Stimulated activated CD4-positive, alpha-beta T cell treated with anti-CD3 and anti-CD28 coated beads, TNF-alpha, amount 100 ng/mL, for 4 hours (primary cell): Measurements from ENCODE around the gene APOA4.
"Not testable (repeated sequence)": the region's sequence is repeated elsewhere in the genome, so short reads cannot be mapped to it uniquely, and the experiment has no call there.

Experiments used
- DNase-seq, 3 experiments: peaks; one replicate each; pipeline ENCODE4 v3.0.0-alpha.2; 2020; ENCODE audit warnings: low read depth in 3 of 3

The APOA4 gene

DNA sequence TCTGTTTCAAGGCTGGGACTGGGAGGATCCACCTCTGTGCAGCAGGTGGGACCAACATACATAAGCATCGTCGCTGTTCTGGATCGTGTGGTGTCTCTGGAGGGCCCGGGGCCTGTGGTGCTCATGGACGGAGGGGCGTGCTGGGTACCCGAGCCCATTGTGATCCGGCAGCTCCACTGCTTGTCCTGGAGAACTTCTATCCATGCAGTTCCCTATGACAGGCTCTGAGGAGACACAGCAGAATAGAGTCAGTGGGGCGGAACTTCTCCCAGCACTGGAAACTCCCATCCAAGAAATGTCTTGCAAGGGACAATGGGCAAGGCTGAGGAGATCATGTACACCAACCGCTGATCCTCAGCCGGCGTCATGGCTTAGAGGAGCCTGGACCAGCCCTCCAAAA, 26.0 kb upstream of the APOA4 start:
- no peak for DNase-seq

DNA sequence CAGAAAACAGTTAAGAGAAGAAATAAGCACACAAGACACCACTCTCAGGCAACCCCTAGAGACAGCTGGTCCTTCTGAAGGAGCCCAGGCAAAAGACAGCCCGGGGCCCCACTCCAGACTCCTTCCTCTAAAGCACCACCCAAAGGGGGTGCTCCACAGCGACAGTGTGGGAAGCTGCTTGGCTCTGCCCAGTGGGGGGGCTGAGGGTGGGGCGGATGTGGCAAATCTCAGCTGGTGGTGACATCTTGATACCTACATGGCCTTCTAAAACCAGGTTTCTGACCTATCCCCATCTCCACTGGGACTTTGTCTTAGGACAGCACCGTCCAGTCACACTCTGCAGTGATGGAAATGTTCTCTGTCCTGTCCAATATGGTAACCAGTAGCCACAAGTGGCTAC, 24.5 kb upstream of the APOA4 start:
- no peak for DNase-seq

DNA sequence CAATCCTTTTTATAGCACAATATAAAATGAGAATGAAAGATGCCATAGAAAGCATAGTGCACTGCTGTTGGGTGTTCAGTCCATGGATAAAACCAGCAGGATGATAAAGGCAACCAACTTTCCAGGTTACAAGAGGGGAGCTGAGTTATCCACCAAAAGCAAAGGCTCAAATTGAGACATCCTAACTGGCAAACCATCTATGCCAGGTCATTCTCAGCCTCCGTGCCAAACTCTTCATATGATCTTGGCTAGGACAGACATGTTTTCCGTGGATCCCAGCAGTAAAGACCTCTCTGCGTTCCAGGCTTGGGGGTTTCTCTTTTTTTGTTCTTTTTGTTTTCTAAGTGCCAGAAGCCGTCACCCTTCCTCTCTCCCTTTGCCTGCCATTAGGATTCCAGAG, 21.6 kb upstream of the APOA4 start:
- DNase-seq: no peak

DNA sequence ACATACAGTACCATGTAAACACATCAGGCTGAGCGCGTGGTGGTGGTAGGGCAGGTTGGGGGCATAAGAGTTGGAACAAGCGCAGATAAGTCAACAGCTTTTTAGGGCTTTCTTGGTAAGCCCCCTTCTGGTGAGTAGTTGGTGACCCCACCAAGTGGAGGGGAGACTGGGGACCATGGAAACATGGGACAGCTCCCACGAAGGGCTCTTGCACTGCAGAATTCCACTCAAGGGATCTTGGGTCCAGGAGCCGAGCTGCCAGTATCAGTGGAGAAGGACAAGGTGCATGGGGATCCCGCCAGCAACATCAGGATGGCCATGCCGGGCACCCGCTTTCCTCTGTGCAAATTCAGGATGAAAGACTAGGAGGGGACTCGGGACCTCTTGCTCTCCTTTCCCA, 20.6 kb upstream of the APOA4 start:
- no peak for DNase-seq

DNA sequence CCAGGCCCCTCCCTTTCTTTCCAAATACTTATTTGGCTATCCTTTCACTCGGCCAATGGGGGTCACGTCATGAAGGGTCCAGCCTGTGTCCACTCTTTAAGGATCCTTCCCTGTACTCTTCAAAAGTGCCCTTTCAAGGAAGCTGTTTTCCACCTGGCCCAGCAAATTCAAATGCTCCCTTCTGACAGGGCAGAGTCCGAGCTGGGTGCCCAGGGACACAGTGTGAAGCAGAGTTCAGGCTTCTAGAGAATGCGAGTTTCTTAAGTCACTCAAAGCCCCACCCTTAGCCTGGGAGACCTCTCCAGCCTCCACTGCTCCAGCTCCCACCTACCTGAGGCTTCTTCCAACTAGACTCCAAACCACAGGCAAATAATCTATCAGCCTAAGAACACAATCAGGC, 19.8 kb upstream of the APOA4 start:
- no peak for DNase-seq

DNA sequence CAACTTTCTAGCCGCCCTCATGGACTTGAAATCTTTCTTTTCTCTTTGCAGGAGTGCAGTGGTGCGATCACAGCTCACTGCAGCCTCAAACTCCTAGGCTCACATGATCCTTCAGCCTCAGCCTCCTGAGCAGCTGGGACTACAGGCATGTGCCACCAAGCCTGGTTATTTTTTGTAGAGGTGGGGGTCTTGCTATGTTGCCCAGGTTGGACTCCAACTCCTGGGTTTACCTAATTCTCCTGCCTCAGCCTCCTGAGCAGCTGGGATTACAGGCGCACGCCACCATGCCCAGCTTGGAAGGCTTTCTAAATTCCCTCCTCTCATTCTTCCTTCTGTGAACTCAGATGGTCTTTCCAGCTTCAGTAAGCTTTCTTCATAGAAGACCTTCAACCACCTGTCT, 19.0 kb upstream of the APOA4 start:
- DNase-seq: no peak

DNA sequence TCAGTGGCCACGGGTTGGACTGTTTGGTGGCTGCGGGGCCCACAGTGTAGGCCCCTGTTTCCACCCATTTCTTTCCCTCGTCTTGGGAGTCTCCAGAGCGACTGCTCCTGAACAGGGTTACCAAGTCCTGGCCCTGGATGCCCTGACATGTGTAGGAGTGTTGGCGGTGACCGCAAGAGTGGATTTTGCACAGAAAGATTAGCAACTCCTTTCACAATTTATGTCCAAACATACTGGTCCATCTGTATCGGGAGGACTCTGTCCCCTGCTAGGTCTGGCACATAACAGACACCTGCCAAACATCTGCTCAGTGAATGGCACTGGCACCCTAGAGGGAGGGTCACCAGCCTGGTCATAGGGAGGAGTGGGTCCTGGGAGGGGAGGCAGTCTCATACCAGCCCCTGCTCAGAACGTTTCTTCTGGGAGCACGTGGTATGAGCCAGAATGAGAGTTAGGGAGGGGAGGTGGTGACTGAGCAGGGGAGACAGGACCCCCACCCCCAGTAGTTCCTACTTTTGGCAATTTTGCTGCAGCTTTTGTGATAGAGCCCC, 17.7 kb upstream of the APOA4 start:
- DNase-seq: no peak

DNA sequence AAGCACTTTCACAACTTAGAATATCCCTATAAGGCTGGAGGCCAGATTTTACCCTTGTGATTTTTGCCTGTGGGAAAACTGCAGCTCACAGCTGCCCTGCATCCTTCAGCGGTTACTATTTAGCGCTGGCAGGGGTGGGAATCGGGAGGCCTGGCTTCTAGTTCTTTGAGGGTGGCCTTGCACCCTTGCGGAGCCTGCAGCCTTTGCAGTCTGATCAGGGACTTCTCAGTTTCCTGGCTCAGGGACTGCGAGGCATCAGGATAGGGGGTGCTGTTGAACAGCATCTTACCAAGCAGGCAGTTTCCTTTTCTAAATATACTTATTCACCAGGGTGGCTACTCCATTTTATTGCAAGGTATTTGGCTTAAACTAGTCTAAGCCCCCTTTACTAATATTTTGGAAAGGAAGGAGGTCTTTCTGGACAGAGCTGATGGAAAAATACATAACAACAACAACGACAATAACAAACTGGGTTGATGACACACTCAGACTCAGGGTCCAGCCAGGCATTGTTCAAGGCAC, 17.2 kb upstream of the APOA4 start:
- DNase-seq: no peak

DNA sequence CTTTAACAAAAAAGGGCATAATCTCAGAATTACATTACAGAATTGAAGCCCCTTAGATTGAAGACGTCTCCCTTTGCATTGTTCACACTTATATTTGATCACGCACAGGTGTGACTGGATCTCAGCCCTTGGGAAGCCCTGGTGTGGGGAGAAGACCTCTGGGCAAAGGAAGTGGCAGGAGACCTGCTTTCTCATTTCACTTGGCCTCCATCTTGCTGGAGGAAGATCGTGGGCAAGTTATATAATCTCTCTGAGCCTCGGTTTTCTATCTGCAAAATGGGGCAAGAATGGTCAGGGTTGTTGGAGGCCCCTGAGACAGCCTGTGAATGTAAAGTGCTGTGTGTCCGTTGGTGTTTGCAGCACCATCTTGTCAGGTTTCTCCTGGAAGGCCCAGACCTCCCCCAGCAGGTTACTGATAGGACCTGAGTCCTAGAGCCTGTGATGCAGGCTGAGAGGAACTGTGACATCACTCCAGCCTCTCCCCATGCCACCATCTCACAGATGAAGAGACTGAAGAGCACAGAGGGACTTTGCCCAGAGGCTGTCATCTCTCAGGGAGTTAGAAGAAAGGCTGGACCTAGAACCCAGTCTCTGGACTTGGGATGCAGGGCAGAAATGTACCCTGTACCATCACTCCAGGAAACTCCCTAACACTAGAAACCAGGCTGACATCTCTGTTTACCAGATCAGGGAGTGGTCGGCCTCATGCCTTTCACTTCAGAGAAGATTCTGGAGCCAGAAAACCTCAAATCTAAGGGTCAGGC, 15.4 kb upstream of the APOA4 start:
- no peak for DNase-seq

DNA sequence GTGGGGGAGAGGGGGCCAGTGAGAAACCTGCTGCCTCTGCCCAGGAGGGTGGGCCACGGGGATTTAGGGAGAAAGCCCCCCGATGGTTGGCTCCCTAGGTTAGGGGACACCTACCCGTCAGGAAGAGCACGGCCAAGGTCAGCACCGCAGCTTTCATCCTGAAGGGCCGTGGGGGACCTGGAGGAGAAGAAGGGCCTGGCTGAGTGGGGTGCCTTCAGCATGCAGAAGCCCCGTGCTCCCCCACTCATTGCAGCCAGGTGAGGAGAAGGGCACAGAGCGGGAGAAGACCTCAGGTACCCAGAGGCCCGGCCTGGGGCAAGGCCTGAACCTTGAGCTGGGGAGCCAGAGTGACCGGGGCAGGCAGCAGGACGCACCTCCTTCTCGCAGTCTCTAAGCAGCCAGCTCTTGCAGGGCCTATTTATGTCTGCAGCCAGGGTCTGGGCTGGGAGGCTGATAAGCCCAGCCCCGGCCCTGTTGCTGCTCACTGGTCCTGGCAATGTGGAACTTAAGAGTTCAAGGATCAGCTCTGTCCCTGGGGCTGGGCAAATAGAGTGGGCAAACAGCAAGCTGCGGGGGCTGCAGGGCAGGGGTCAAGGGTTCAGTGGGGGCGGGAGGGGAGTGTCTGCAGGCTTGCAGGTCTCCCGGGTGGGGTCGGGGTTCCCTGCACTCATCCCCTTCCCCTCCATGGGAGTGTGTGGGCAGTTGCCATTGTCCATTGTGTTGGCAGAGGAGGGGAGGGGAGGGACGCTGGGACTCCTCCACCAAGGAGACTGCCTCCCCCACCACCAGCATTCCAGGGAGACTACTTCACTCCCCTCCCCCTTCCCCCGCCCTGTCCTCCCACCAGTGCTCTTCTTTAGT, 14.4 kb upstream of the APOA4 start, which contains the start of gene APOA1:
TSS of gene APOA1 (minus strand) at position 392 of the 861 bp plus-strand sequence. CDS start at position 157, 235 bp downstream.
- no peak for DNase-seq

DNA sequence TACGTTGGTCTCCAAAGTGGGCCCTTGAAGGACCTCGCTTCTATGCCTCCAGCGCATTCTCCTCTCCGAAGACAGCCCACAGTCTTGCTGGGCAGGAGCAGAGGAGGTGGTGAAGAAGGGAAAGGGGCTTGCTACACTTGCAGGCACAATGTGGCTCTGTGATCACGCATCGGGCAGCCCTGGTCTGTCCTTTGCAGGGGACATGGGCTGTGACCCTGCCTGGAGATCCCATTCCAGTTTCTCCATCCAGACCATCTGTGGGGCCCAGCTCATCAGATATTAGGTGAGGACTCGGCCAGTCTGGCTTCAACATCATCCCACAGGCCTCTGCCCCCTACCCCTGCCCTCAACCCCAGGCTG, 13.5 kb upstream of the APOA4 start:
- DNase-seq: no peak

DNA sequence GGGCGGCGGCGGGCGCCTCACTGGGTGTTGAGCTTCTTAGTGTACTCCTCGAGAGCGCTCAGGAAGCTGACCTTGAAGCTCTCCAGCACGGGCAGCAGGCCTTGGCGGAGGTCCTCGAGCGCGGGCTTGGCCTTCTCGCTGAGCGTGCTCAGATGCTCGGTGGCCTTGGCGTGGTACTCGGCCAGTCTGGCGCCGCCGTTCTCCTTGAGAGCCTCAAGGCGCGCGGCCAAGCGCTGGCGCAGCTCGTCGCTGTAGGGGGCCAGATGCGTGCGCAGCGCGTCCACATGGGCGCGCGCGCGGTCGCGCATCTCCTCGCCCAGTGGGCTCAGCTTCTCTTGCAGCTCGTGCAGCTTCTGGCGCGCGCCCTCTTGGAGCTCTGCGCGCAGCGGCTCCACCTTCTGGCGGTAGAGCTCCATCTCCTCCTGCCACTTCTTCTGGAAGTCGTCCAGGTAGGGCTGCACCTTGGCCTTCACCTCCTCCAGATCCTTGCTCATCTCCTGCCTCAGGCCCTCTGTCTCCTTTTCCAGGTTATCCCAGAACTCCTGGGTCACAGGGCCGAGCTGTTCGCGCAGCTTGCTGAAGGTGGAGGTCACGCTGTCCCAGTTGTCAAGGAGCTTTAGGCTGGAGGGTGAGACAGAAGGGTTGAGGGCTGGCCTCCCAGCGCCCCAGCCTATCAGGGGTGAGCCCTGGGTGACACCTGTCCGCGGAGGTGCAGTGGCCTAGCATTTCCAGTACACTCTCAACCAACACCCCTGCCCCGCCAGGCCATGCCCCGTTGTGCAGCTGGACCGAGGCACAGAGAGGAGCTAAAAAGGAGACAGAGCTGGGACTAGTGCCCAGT, 12.9 kb upstream of the APOA4 start:
- DNase-seq: peak; percentile 48 to 60 (median 51)

DNA sequence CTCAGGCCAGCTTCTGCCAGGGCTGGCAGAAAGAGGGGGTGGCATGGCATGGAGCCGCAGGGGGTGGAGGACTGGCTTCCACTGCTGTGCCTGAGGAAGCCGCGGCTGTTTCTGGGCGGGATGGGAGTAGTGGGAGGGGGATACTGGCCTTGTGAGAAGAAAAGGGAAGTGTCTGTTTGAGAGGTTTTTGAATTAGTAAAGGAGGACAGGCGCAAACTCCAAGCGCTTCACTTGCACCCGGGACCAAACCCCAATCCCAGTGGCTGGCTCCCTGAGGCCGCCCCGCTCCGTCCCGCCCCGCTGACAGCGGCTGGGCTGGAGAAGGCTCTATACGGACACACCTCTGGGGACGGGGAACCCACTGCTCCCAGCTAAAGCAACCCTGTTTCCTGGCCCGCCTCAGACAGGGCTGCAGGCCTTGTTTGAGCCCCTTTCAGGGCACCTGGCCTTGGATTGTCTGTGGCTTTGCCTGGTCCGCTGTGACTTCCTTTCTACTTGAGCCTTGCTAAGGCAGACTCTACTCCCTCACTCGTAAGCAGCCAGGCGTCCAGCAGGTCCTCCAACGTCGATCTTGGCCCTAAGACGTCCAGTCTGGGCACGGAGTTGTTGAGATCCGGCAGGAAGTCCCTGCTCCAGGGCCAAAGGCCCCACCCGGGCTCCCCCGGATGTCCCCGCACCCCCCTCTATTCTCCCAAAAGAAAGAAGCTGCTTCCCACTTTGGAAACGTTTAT, 12.1 kb upstream of the APOA4 start:
- no peak for DNase-seq

DNA sequence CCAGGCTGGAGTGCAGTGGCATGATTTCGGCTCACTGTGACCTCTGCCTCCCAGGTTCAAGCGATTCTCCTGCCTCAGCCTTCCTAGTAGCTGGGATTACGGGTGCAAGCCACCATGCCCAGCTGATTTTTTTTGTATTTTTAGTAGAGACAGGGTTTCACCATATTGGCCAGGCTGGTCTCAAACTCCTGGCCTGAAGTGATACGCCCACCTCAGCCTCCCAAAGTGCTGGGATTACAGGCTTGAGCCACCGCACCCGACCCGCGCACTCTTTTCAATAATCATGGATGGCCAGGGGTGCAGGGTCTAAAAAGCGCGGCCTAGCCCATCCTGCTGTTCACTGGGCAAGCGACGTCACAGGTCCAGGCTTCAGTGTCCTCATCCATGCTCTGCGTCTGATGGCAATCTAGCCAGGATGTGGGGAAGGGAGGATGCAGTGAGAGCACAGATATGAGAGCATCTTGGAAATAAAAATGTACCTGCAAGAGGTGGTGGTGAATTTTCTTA, 11.5 kb upstream of the APOA4 start:
- DNase-seq: not testable (repeated sequence)

DNA sequence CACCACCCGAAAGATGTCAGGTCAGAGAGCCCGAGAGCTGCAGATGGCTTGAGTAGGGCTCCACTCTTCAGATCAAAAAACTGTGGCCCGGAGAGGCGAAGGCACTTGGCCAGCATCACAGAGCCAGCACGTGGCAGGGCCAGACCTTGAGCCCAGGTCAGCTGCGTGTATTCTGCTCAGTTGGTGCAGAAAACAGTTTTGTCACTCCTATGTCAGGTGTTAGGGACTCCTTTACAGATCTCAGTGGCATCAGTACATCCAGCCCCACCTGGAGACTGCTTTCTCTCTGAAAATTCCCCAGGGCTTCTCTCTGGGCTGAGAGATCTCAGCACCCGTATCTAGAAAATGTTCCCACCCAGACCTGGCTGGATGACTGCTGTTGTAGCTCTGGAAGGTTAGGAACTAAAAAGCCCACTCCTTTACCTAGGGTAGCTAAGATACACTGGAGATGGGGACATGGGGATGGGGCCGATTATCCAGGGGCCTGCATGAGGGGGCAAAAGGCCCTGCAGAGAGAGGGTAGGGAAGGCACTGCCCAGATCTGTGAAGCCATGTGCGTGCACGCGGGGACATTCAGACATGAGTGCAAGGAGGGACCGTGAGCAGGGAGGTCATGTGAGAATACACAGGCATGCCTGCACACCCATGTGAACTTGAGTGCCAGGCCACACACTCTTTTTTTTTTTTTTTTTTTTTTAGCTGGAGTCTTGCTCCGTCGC, 10.9 kb upstream of the APOA4 start:
- DNase-seq: no peak

DNA sequence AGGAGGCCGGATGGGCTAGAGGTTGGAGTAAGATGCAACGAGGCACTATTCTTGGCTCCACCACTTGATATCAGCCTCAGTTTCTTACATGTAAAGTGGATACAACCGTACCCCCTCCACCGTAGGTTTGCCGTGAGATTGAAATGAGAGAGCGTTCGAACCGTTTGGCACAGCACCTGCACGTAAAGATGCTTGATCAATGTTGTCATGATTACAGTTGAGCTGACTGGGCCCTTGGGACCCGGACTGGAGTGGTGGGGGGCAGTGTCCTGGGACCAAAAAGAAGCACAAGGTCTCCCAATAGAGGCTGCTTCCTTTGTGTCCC, 10.3 kb upstream of the APOA4 start:
- DNase-seq: no peak

DNA sequence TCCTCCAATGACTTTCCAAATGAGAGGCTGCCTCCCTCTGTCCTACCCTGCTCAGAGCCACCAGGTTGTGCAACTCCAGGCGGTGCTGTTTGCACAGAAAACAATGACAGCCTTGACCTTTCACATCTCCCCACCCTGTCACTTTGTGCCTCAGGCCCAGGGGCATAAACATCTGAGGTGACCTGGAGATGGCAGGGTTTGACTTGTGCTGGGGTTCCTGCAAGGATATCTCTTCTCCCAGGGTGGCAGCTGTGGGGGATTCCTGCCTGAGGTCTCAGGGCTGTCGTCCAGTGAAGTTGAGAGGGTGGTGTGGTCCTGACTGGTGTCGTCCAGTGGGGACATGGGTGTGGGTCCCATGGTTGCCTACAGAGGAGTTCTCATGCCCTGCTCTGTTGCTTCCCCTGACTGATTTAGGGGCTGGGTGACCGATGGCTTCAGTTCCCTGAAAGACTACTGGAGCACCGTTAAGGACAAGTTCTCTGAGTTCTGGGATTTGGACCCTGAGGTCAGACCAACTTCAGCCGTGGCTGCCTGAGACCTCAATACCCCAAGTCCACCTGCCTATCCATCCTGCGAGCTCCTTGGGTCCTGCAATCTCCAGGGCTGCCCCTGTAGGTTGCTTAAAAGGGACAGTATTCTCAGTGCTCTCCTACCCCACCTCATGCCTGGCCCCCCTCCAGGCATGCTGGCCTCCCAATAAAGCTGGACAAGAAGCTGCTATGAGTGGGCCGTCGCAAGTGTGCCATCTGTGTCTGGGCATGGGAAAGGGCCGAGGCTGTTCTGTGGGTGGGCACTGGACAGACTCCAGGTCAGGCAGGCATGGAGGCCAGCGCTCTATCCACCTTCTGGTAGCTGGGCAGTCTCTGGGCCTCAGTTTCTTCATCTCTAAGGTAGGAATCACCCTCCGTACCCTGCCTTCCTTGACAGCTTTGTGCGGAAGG, 9.5 kb upstream of the APOA4 start:
- DNase-seq: no peak

DNA sequence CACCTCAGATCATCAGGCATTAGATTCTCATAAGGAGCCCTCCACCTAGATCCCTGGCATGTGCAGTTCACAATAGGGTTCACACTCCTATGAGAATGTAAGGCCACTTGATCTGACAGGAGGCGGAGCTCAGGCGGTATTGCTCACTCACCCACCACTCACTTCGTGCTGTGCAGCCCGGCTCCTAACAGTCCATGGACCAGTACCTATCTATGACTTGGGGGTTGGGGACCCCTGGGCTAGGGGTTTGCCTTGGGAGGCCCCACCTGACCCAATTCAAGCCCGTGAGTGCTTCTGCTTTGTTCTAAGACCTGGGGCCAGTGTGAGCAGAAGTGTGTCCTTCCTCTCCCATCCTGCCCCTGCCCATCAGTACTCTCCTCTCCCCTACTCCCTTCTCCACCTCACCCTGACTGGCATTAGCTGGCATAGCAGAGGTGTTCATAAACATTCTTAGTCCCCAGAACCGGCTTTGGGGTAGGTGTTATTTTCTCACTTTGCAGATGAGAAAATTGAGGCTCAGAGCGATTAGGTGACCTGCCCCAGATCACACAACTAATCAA, 8.8 kb upstream of the APOA4 start:
- no peak for DNase-seq
